ENCODE results near the gene TBX2. TPM values are rescaled to one million over a fixed set of nuclear protein-coding genes. Genes with fewer than 3 reads are reported as not detected.
A peak's percentile ranks its signal among the peaks of the same experiment; 100 is the strongest.

Gene TBX2
- total and polyA plus RNA-seq, 2 of the 13 experiments (the other 11 are each of a cell fraction or from before 2014, with no cell fraction given), result 2.8 to 15.3 TPM

GRCh38 chr17:61429274-61429673 lies 29.6 kb downstream of the TBX2 start (continued):
- no peak for TF ChIP-seq ZNF609 (CRISPR knock-in tag; IDR thresholded peaks at IDR 0.05; ENCODE audit: borderline replicate concordance)
- TF ChIP-seq BCL6 (CRISPR knock-in tag; IDR thresholded peaks at IDR 0.05), result peak; percentile 65
- TF ChIP-seq PAXIP1 (CRISPR knock-in tag; conservative IDR thresholded peaks at IDR 0.05), result 0 out of 2 replicates have a peak, but pooled peaks have one; percentile 19
- TF ChIP-seq ZNF136 (CRISPR knock-in tag; IDR thresholded peaks at IDR 0.05; ENCODE audit: low read depth), result no peak
- no peak for TF ChIP-seq ZNF740 (CRISPR knock-in tag; IDR thresholded peaks at IDR 0.05)
- no peak for TF ChIP-seq MTF2 (CRISPR knock-in tag; IDR thresholded peaks at IDR 0.05; ENCODE audit: borderline replicate concordance)
- TF ChIP-seq CREM (IDR thresholded peaks at IDR 0.05), result peak; percentile 49
- TF ChIP-seq CREM (CRISPR knock-in tag; IDR thresholded peaks at IDR 0.05), result no peak
- TF ChIP-seq ZNF431 (CRISPR knock-in tag; IDR thresholded peaks at IDR 0.05; ENCODE audit: borderline replicate concordance, low read depth), result no peak
- TF ChIP-seq ADNP (CRISPR knock-in tag; IDR thresholded peaks at IDR 0.05), result no peak
- TF ChIP-seq CEBPB (IDR thresholded peaks at IDR 0.05; ENCODE audit: borderline replicate concordance, low read depth, low read length), result peak; percentile 54; the same call in 1 of the 2 replicates
- TF ChIP-seq ZNF691 (CRISPR knock-in tag; IDR thresholded peaks at IDR 0.05; ENCODE audit: borderline replicate concordance, low read depth), result no peak
- TF ChIP-seq ZNF232 (CRISPR knock-in tag; IDR thresholded peaks at IDR 0.05; ENCODE audit: borderline replicate concordance), result no peak
- no peak for TF ChIP-seq ATF6 (CRISPR knock-in tag; conservative IDR thresholded peaks at IDR 0.05)
- no peak for TF ChIP-seq THAP11 (CRISPR knock-in tag; IDR thresholded peaks at IDR 0.05)
- no peak for TF ChIP-seq SUZ12 (IDR thresholded peaks at IDR 0.05; ENCODE audit: low read depth, low read length)
- TF ChIP-seq ZNF782 (CRISPR knock-in tag; IDR thresholded peaks at IDR 0.05; ENCODE audit: borderline replicate concordance), result no peak
- no peak for TF ChIP-seq ZBTB21 (CRISPR knock-in tag; IDR thresholded peaks at IDR 0.05)
